Measurements from ENCODE around the gene SLC30A5.

Gene SLC30A5

DNA sequence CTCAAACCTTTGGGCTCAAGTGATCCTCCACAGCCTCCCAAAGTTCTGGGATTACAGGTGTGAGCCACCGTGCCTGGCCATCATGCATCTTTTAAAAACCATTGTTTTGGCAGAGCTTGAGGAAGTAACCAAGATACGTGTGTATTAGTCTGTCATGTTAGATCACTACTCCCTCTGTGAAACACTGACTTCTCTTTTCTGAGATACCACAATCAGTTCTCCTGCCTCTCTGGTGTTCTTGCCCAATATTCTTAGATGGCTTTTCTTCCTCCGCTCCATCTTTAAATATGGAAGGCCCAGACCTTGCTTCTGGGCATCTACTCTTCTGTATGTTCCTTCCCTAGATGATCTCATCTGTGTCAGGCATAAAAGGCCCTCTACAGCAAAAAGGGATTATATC lies 58.9 kb downstream of the SLC30A5 start:
- DNase-seq (ENCODE audit: low read depth, low spot score): no peak
- no peak overlapping the region for H3K4me3 ChIP-seq (ENCODE audit: low read length)

DNA sequence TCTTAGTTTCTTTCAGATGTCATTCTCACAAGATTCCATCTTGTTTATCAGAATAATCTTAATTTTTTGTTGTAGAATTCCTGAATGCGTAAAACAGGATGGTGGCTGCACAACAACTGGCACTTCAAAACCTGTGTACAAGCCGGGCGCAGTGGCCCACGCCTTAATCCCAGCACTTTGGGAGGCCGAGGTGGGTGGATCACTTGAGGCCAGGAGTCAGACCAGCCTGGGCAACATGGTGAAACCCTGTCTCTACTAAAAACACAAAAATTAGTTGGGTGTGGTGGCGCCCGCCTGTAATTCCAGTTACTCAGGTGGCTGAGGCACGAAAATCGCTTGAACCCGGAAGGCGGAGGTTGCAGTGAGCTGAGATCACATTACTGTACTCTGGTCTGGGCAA lies 62.6 kb downstream of the SLC30A5 start:
- no peak overlapping the region for H3K4me3 ChIP-seq (ENCODE audit: low read length)
- DNase-seq (ENCODE audit: low read depth, low spot score): no peak

DNA sequence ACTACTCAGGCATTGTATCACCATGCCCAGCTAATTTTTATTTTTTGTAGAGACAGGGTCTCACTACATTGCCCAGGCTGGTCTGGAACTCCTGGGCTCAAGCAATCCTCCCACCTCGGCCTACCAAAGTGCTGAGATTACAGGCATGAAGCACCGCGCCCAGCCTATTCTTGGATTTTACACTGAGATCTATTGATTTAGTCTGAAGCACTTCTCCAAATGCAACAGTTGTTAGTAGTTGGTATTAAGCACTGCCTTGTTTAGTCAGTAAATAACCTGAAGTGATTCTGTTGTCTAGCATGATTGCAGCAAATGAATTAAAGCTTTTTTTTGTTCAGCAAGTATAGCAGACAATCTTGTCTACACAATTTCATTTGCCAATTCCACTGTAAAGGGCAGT lies 64.2 kb downstream of the SLC30A5 start:
- DNase-seq (ENCODE audit: low read depth, low spot score): no peak

DNA sequence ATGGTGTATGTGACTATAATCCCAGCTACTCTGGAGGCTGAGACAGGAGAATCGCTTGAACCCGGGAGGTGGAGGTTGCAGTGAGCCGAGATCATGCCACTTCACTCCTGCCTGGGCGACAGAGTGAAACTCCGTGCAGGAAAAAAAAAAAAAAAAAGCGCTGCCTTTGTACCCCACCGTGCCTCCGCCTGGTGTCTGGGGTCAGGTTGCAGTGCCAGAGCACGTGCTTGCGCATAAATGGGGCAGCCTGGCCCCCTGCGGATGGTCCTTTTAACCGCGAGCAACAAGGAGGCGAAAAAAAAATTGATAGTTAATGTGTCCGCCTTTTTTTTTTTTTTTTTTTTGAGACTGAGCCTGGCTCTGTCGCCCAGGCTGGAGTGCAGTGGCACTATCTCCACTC lies 66.8 kb downstream of the SLC30A5 start:
- DNase-seq (ENCODE audit: low read depth, low spot score): no peak
- H3K4me3 ChIP-seq (ENCODE audit: low read length): no peak overlapping the region

More for the DNA sequence above, 64.2 kb downstream of the SLC30A5 start:
- H3K4me3 ChIP-seq (ENCODE audit: low read length): no peak overlapping the region

DNA sequence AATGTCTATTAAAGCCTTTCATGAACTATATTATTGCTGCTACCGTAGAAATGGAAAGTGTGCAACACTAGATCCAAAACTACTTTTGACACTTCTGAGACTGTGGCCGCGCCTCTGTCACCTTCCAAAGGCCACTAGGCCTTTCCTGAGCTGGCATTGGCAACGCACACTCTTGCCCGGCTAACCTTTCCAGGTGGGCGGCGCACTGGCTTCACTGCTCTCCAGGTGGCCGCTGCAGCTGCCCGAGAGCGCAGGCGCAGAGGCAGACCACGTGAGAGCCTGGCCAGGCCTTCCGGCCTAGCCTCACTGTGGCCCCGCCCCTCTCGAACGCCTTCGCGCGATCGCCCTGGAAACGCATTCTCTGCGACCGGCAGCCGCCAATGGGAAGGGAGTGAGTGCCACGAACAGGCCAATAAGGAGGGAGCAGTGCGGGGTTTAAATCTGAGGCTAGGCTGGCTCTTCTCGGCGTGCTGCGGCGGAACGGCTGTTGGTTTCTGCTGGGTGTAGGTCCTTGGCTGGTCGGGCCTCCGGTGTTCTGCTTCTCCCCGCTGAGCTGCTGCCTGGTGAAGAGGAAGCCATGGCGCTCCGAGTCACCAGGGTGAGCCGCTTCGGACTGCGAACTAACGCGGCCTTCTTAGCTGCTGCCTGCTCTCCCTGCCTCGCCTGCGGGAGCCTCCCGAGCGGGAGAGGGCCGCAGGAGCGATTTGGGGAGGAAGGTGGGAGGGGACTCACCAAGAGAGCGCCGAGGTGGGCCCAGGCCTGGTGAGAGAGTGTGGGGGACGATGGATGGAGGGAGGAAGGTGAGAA lies 73.1 kb downstream of the SLC30A5 start, which contains the start of gene CCNB1:
TSS of gene CCNB1 (plus strand) at position 465 of the 807 bp plus-strand sequence. CDS start at position 578, 113 bp downstream.
- H3K4me3 ChIP-seq (ENCODE audit: low read length): peak within 1 kb of the TSS; percentile 96
- peak; percentile 95 for DNase-seq (ENCODE audit: low read depth, low spot score)

DNA sequence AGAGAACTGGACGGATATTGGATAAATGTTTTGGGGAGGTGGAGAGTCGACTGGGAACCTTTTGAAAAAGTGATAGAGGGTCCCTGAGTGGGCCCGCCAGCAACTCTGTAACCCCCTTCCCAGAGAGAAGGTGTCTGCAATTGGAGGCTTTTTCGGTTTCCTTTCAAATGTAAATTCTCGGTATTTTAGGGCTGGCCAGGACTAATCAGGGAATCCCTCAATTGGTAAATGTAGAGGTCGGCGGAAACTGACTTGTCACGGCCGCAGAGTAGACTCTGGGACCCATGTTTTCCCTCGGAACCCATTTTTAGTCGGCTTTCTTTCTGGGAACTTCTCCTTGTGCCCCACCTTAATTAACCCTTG lies 73.7 kb downstream of the SLC30A5 start:
- H3K4me3 ChIP-seq (ENCODE audit: low read length): peak overlapping the region; percentile 96
- no peak for DNase-seq (ENCODE audit: low read depth, low spot score)

DNA sequence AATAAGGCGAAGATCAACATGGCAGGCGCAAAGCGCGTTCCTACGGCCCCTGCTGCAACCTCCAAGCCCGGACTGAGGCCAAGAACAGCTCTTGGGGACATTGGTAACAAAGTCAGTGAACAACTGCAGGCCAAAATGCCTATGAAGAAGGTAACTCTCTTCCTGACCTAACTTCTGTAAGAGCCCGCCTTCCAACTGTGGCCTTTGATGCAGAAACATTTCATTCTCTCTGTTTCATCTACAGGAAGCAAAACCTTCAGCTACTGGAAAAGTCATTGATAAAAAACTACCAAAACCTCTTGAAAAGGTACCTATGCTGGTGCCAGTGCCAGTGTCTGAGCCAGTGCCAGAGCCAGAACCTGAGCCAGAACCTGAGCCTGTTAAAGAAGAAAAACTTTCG lies 74.1 kb downstream of the SLC30A5 start:
- DNase-seq (ENCODE audit: low read depth, low spot score): no peak
- H3K4me3 ChIP-seq (ENCODE audit: low read length): peak overlapping the region; percentile 96

DNA sequence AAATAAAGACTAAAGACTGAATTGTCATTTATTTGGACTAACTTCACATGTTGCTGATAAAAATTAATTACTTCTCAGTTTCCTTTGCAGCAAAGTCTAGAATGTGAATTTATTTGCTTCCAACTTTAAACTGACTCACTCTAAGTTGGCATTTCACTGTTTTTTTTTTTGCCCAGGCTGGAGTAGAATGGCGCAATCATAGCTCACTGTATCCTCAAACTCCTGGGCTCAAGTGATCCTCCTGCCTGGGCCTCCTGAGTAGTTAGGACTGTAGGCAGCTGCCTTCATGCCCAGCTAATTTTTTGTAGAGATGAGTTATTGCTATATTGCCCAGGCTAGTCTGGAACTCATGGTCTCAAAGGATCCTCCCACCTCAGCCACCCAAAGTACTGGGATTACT lies 76.7 kb downstream of the SLC30A5 start:
- H3K4me3 ChIP-seq (ENCODE audit: low read length): no peak overlapping the region
- DNase-seq (ENCODE audit: low read depth, low spot score): no peak

DNA sequence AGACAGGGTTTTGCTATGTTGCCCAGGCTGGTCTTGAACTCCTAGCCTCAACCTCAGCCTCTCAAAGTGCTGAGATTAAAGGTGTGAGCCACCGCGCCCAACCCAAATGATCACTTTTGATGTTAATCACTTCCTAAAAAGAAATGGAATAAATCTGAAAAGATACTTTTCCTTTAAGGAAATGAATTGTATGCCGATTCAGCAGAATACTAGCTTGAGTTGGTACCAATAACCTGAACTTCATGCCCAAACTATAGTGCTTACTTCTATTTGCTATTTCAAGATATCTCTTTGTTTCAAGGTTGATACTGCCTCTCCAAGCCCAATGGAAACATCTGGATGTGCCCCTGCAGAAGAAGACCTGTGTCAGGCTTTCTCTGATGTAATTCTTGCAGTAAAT lies 77.2 kb downstream of the SLC30A5 start:
- no peak overlapping the region for H3K4me3 ChIP-seq (ENCODE audit: low read length)
- no peak for DNase-seq (ENCODE audit: low read depth, low spot score)
